ENCODE results near the gene CPE.

The CPE gene

DNA sequence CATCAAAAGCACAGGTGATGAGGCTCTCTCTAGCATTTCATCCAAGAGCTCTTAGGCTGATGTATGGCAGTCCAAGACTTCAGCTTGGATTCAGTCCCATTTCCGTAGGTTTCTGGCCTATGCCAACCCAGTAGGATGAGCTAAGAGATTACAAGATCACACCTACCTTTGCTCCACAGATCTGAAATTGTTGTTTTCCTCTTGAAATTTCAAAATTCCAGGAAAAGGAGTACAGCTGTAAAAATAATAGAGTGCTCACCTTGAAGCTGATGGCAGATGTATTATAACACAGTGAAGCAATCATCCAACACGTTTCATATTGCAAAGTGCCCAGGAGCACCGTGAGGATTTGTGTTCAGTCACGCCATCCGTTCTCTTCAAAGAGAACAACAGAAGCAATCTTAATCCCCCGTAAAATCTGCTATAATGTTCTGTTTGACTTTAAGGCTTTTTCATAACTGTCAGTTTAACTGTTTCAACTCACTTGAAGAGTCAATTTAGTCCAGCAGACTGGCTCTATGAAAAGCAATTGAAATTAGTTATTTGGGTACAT, 137.5 kb downstream of the CPE start:
- no peak for DNase-seq

DNA sequence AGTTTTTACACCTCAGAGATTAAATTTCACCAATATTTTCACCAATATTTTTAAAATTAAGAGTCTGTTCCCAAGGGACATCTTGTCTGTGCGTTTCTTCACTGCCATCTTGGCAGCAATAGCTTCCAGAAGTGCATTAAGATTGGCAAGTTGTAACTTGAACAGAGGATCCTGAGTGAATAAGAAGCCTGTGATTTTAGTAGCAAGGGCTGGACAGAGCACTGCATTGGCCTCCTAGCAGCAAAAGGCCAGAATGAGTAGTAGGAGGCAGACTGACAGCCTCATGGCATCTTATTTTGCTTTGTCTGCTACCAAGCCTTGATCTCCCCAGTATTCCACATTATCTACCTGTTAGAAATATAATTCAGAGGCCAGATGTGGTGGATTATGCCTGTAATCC, 138.4 kb downstream of the CPE start:
- no peak for DNase-seq

DNA sequence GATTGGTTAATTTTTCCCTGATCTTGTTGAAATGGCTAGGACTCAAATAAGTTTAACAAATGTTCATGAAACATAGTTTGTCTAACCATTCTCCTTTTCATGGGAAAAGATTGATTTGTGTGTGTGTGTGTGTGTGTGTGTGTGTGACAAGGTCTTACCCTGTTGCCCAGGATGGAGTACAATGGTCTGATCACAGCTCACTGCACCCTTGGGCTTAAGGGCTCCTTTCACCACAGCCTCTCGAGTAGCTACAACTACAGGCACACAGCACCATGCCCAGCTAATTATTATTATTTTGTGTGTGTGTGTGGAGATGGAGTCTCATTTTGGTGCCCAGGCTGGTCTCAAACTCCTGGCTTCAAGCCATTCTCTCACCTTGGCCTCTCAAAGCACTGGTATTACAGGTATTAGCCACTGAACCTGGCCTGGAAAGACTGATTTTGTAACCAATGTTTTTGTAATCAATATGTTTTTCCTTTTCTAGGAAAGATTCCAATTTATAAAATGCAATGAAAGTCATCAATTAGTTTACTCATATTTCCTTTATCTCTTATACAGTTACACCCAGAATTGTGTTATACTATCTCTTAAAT, 139.3 kb downstream of the CPE start:
- DNase-seq: no peak

DNA sequence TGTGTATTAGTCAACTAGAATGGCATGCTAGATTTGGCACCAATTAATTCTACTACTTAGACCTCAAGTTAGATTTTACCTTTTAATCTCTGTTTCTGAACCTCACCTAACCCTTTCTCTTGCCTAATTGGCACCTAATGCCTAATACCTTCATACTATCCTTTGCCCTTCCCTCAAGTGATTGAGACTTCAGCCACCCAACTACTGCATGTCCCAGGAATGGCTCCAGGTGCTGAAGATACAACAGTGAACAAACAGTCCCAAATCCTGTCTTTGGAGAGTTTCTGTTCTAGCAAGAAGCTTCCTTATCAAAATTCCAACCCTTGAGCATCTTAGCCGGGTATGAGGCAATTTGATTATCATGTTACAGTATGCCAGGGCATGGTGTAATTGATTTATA, 139.9 kb downstream of the CPE start:
- DNase-seq: no peak

DNA sequence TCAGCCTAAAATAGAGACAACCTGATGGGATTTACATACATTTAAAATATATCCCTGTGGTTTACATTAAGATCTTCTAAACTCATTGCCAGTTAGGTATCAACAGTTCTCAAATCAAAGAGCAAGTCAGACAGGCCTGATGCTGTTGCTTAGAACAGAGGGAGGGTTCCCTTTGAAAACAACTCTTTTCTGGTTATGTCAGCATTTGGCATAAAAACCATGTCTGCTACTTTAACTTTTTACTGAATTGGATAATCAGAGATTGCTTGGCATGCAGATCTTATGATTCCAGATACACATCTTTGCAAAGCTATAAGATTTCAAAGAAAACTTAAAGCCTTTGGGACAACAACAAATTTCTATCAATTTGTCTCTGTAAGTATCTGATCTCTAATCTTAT, 140.8 kb downstream of the CPE start:
- no peak for DNase-seq

DNA sequence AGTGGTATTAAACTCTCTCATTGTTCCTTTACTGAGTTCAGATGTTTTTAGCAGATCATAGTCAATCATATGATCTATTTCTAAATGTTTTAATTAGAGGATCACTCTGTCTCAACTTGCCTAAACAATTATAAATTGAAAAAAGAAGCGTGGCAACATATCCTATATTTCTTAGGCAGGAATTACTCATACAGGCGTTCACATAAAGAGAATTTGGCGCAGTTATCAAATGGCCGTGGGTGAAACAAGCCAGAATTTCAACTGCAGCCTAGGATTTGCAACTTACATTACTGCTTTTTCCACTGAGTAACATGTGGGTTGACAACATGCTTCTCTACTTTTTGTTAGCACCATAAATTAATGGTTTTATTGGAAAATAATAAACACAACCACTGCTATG, 141.3 kb downstream of the CPE start:
- no peak for DNase-seq

DNA sequence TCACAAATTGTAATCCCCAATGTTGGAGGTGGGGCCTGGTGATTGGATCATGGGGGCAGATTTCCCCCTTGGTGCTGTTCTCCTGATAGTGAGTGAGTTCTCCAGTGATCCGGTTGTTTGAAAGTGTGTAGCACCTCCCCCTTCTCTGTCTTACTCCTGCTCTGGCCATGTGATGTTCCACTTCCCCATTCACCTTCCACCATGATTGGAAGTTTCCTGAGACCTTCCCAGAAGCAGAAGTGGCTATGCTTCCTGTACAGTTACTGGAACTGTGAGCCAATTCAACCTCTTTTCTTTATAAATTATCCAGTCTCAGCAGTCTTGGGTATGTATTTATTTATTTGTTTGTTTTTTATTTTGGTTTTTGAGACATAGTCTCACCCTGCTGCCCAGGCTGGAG, 143.2 kb downstream of the CPE start:
- DNase-seq: no peak

DNA sequence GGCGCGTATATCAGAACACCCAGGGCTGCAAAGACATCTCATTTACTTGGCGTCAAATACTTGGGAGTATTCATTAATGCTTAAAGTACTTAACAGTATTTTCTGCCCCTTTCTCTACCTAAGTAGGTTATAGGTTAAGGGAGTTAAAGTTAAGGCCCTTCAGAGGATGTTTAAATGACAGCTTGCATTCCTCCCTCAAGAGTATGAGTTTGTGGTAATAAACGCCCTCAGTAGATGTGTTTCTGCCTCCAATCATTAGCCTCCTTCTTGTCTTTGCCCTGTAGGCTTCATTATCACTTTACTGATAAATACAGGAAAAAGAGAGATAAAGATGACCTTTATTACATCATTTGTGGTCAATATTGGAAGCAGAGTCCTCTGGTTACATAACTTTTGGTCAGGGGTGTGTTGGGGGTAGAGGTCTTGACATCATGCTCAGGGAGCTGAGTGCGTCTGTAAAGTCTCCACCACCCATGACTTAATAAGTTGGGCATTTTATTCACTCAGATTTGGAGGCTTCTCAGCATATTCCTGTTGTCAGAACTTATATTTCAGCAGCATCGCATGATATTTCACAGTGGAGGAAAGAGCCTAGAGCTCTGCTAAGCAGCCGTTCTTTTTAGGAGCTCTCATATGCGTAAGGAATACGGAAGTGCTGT, 145.9 kb downstream of the CPE start:
- DNase-seq: no peak

DNA sequence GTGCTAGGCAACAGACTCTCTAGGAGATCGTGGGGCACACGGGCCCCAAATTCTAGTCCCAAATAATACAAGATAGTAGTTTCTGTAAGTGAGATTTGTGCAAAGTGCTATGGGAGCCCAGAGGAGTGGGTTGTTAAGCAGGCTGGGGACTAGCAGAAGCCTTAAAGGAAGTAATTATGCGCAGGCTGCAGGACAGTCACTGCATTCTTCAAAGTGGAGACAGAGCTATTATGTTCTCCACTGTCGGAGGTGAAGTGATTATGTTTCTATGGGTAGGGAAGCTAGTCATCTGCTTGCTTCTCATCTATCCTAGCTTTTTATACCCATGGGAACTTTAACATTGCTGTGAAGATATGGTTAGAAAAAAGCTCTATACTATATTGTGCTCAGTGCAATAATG, 154.2 kb downstream of the CPE start:
- DNase-seq: no peak

DNA sequence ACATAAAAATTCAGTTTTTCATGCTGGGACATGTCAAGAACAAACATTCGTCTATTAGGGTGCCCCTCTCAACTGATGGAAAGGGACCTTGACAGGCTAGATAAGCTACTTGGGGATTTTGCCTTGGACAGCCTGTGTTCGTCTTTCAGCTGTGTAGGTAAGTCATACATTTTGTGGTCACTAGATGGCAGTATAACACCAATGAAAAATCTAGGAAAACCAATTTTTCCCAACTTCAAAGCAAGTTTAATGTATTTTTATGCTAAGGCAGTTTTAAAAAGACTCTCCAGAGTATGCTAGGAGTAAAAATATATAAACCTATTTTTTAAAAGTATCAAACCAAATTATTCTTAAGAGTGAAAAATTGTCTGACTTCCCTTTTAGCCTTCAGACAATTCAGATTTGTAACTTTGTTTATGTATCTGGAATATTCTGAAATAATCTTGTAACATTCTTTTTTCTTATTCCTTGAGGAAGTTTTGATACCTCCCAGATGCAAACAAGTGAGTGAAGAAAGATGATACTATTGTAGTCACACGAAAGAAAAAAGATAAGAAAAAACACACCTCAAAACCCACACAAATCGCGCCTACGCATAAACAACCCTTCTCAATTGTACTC, 158.3 kb downstream of the CPE start:
- peak in 1 of 2 experiments; percentile 34 for DNase-seq

DNA sequence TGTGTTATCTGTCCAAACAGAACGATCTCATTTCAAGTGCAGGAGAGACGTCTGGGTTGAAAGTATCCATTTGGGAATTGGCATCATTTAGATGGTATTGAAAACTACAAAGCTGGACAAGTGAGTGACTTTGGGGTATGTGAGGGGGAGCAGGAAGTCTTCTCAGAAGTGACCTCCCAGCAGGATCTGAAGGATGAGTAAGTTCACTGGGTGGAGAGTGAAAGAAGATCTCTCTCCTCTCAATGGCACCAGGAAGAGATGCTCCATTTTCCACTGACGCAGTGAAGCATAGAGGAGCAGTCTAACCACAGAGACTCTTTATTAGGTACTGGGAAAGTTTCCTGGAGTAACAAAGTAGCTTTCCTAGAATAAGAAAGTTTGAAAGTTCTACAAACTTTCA, 161.0 kb downstream of the CPE start:
- DNase-seq: no peak

DNA sequence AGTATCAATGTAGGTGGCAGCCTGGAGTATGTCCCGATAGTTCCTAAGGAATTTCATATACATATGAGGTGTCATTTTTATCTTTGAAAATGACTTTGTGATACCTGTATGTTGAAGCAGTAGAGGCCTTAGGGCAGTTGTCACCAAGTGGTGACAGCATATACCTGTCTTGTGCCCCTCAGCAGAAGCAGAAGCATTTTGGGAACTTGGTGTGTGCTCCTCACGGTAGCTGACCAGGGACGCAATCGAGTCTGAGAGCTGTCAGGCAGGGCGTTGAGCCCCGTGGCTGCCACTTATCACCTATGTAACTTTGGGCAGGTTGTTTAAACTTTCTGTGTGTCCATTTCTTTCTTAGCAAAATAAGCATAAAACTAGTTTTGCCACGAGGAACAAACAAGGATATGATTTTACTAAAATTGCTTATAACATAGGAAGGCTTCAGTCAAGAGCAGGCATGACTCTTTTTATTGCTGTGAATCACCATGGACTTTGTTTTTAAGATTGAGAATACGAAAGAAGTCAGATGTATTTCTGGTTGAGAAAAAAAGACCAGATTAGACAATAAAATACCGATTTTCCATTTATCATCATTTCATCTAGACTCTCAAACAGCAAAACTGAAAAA, 161.5 kb downstream of the CPE start:
- DNase-seq: no peak

DNA sequence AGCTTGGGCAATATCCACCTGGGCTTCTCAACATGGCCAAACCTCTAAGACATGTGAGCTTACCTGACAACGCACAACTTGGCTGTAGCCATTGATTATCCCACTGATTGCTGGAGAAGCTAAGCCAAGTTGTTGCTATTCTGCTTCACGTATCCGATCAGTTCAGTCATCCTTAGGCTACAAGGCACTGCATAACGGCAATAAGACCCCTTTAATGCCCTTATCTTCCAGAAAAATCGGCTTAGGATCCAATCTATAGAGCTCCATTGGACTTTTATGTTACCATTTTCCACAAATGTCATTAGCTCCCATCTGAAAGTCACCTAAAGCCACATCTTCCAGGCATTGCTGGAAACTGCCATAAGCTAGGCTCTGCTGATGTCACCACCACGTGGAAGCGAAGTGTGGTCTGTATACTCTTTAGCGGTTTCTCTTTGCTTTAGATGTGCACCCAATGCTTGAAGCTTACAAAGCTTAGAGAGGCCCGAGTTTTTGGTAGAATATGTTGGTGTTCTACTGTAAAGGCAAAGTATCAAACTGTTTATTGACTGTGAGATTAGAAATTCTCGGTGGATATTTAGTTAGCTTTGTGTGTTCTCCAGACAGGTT, 163.1 kb downstream of the CPE start:
- DNase-seq: no peak

DNA sequence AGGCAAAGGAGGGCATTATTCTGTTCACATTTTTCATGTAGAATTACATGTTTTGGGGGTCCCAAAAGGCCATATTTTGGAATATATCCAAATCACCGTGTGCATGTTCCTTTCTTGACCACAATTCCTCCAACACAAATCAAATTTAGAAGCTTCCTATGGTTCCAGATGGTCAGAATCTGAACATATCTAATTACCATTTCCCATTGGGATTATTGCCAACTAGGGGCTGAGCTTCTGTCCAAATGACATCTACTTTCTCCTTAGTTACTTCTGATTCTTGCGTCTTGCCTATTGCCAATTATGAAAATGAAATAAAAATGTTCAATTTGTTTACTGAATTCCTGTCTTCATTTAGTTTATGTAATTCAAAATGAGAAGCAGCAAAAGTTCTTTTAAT, 163.7 kb downstream of the CPE start:
- no peak for DNase-seq

Data from NCI-H1930 (cell line).